Measurements from ENCODE around the gene ALDH4A1. TPM values are rescaled to one million over a fixed set of nuclear protein-coding genes. Genes with fewer than 3 reads are reported as not detected.

Gene ALDH4A1
- total and polyA plus RNA-seq, 7 donors: 19.5 to 81.1 (median 31.9) TPM

DNA sequence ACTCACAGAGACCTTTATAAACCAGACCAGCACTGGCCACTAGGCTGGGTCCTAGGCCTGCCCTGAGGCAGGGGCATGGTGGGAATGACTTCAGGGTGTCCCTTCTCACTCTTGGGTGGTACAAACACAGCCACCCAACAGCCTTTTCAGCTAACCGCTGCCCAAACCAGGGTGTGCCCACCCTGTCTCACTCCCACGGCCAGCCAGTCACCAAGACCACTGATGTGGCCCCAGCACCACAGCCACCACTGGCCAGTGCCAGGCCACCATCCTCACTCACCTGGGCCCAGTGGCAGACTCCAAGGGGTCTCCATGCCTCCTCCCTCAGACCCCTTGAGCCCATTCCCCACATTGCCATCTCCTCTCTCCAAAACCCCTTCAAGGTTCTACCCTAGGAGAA is 70.7 kb downstream of the ALDH4A1 start:
- ATAC-seq (no peak), DNase-seq (no peak)
- H3K27ac ChIP-seq: no peak overlapping the region
- H3K4me3 ChIP-seq: no peak overlapping the region
- H3K4me1 ChIP-seq: no peaks in the 10 kb centered on the region
- intact Hi-C loops (cut with DNase I): no loop called here
- no peaks in the 10 kb centered on the region for H3K9me3 ChIP-seq
- TF ChIP-seq, protein P1, sequence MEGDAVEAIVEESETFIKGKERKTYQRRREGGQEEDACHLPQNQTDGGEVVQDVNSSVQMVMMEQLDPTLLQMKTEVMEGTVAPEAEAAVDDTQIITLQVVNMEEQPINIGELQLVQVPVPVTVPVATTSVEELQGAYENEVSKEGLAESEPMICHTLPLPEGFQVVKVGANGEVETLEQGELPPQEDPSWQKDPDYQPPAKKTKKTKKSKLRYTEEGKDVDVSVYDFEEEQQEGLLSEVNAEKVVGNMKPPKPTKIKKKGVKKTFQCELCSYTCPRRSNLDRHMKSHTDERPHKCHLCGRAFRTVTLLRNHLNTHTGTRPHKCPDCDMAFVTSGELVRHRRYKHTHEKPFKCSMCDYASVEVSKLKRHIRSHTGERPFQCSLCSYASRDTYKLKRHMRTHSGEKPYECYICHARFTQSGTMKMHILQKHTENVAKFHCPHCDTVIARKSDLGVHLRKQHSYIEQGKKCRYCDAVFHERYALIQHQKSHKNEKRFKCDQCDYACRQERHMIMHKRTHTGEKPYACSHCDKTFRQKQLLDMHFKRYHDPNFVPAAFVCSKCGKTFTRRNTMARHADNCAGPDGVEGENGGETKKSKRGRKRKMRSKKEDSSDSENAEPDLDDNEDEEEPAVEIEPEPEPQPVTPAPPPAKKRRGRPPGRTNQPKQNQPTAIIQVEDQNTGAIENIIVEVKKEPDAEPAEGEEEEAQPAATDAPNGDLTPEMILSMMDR (IDR thresholded peaks at IDR 0.05): no peak
- H3K27me3 ChIP-seq (ENCODE audit: insufficient read depth in 3 of 3, low read length in 2 of 3): peaks cover 0 to 18% (median 3%) of the 10 kb centered on the region in 3 donors
- no peaks in the 10 kb centered on the region for H3K36me3 ChIP-seq (ENCODE audit: insufficient read depth in 1 of 2, low read depth in 1 of 2)
- WGBS, 3 donors: 92 to 100% (median 96%) methylated on average over 2 of the region's 2 CpGs

DNA sequence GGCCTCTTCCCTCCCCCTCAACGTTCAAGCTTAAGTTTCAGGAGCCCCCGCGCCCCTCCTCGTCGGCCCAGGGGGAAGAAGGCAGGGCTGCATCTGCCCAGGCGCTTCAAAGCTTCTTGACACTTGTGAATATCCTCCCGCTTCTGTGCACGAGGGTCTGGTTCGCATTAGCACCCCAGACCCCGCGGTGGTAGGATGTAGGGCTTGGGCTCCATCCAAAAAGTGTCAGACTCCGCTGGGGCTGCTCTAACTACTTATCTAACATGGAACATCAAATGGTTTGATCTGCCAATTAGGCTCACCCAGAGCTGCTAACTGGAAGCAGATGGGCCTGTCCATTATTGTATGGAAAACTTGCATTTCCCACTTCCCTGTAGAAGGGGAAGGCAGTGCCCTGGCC is 71.8 kb downstream of the ALDH4A1 start:
- H3K27me3 ChIP-seq (ENCODE audit: insufficient read depth in 3 of 3, low read length in 2 of 3): peaks cover 0 to 13% (median 3%) of the 10 kb centered on the region in 3 donors
- no peak overlapping the region for H3K27ac ChIP-seq
- TF ChIP-seq, protein P1 (IDR thresholded peaks at IDR 0.05): no peak
- H3K4me3 ChIP-seq: no peak overlapping the region
- no peak for DNase-seq
- H3K36me3 ChIP-seq (ENCODE audit: insufficient read depth in 1 of 2, low read depth in 1 of 2): no peaks in the 10 kb centered on the region
- intact Hi-C loops (cut with DNase I): no loop called here
- WGBS, 3 donors: 38 to 48% (median 43%) methylated on average over 12 of the region's 12 CpGs
- H3K9me3 ChIP-seq: no peaks in the 10 kb centered on the region
- ATAC-seq: no peak
- H3K4me1 ChIP-seq: no peaks in the 10 kb centered on the region

DNA sequence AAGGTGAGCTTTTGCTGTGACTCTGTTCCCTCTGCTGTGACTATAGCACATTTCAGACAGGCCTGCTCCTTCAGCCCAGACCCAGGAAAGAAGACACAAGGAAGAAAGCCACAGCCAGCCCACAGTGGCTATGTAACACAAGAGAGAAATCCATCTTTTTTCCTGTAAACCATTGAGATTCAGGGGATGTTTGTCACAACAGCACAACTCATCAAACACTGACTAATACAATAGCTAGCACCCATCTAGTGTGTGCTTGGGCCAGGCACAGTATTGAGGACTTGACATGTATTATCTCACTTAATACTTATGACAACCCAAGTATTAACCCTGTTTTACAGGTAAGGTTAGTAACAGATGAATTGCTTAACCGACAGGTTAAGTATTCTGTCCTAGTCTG is 72.7 kb downstream of the ALDH4A1 start:
- ATAC-seq (no peak), DNase-seq (no peak)
- H3K4me1 ChIP-seq: no peaks in the 10 kb centered on the region
- no peaks in the 10 kb centered on the region for H3K9me3 ChIP-seq
- H3K27me3 ChIP-seq (ENCODE audit: insufficient read depth in 3 of 3, low read length in 2 of 3): peaks cover 0 to 6% (median 0%) of the 10 kb centered on the region in 3 donors
- H3K36me3 ChIP-seq (ENCODE audit: insufficient read depth in 1 of 2, low read depth in 1 of 2): no peaks in the 10 kb centered on the region
- intact Hi-C loops (cut with DNase I): no loop called here
- H3K4me3 ChIP-seq: no peak overlapping the region
- TF ChIP-seq, protein P1 (IDR thresholded peaks at IDR 0.05): no peak
- WGBS, 3 donors: 97 to 100% (median 97%) methylated on average over 1 of the region's 1 CpG
- H3K27ac ChIP-seq: no peak overlapping the region

DNA sequence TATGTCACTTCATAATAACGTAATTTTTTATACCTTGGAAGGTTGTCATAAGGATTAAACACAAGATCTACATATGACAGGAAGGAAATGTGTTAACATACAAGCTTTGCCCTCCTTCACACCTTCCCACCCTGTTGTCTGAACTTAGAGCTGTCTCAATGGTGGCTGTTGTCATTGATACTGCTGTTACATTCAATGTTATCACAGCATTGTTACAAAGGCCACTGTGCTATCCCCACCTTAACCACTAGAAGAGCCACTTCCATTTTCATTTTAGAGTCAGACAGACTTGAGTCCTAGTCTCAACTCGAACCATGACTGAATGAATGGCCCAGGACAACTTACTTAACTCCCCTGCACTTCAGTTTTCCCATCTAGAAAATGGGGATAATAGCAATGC is 74.1 kb downstream of the ALDH4A1 start:
- H3K27me3 ChIP-seq (ENCODE audit: insufficient read depth in 3 of 3, low read length in 2 of 3): peaks cover 0 to 1% (median 0%) of the 10 kb centered on the region in 3 donors
- H3K4me1 ChIP-seq: no peaks in the 10 kb centered on the region
- 71 to 77% (median 75%) methylated on average over 2 of the region's 2 CpGs for WGBS, 3 donors
- H3K36me3 ChIP-seq (ENCODE audit: insufficient read depth in 1 of 2, low read depth in 1 of 2): no peaks in the 10 kb centered on the region
- no peak for ATAC-seq
- H3K27ac ChIP-seq: no peak overlapping the region
- H3K4me3 ChIP-seq: no peak overlapping the region
- intact Hi-C loops (cut with DNase I): no loop called here
- DNase-seq: no peak
- TF ChIP-seq, protein P1 (IDR thresholded peaks at IDR 0.05): no peak
- no peaks in the 10 kb centered on the region for H3K9me3 ChIP-seq

DNA sequence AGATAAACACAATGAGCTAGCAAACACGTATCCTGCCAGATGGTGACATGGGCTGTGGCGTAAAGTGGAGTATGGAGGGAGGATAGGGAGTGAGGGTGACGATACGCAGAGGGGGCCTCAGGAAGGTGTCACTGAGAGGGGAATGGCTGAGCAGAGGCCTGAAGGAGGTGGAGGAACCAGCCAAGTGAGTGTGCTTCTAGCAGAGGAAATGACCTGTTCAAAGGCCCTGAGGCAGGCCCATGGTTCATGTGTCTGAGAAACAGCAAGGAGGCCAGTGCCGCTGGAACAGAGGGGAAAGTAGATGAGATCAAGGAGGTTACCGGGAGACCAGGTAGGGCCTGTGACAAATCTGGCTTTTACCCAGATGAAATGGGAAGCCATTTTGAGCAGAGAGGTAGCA is 78.9 kb downstream of the ALDH4A1 start:
- intact Hi-C loops (cut with DNase I): no loop called here
- Histone ChIP-seq H3K4me3 (no peak overlapping the region), H3K27me3 (ENCODE audit: insufficient read depth in 3 of 3, low read length in 2 of 3) (peaks cover 0 to 21% (median 2%) of the 10 kb centered on the region in 3 donors), H3K36me3 (ENCODE audit: insufficient read depth in 1 of 2, low read depth in 1 of 2) (no peaks in the 10 kb centered on the region), H3K9me3 (no peaks in the 10 kb centered on the region), H3K27ac (no peak overlapping the region), H3K4me1 (no peaks in the 10 kb centered on the region)
- ATAC-seq (no peak), DNase-seq (no peak)
- TF ChIP-seq, protein P1 (IDR thresholded peaks at IDR 0.05): no peak
- WGBS, 3 donors: 96 to 97% (median 97%) methylated on average over 6 of the region's 6 CpGs
